A549 treated with Mapracorat at 1 μM for 4 hours (cell line): ENCODE measurements around the gene F8A1. TPM values are rescaled to one million over a fixed set of nuclear protein-coding genes. Genes with fewer than 3 reads are reported as not detected.

Experiments
- total RNA-seq: library from RNA; stranded (reverse); fragments of 200-300 nt; extraction: Qiagen RNA extraction; gene quantifications from 5 replicates; pipeline ENCODE4 v1.2.3, GENCODE V29; 2022

The F8A1 gene
- 60.9 to 97.0 TPM (median 93.1 TPM) in 5 replicates for total RNA-seq

DNA sequence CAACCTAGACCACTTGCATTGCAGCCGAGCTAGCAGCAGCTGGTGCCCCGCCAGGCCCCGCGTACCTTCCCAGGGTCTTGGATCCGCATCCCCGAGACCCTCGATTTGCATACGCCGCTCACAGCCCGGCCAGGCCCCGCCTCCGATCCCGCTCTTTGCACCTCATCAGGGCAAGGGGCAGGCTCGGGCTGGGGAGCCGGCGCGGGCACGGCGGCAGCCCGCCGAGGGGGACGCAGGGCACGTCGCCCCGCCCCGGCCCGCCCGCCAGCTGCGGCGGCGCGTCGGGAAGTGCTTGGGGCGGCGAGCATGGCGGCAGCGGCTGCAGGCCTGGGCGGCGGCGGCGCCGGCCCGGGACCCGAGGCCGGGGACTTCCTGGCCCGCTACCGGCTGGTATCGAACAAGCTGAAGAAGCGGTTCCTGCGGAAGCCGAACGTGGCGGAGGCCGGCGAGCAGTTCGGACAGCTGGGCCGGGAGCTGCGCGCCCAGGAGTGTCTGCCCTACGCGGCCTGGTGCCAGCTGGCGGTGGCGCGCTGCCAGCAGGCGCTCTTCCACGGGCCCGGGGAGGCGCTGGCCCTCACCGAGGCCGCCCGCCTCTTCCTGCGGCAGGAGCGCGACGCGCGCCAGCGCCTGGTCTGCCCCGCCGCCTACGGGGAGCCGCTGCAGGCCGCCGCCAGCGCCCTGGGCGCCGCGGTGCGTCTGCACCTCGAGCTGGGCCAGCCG lies at the start of gene F8A1:
F8A1 (plus strand) TSS at position 287 of the 720 bp plus-strand sequence; CDS start at position 307, 20 bp downstream.

Other genes starting within 250 kb of the F8A1 start
- gene CTAG2, start 232.8 kb upstream of the F8A1 start, total RNA-seq: not detected in 5 replicates
- 0.37 to 1.3 TPM (median 0.67 TPM) in 5 replicates for gene GAB3, start 135.3 kb upstream of the F8A1 start, total RNA-seq
- 148 to 191 TPM (median 154 TPM) in 5 replicates for gene DKC1, start 123.5 kb upstream of the F8A1 start, total RNA-seq
- gene MPP1, start 80.9 kb upstream of the F8A1 start, total RNA-seq: 16.0 to 17.7 TPM (median 16.4 TPM) in 5 replicates
- not detected in 5 replicates for gene SMIM9, start 51.7 kb upstream of the F8A1 start, total RNA-seq
- gene F8, start 136.4 kb downstream of the F8A1 start, total RNA-seq: 3.9 to 4.5 TPM (median 4.1 TPM) in 5 replicates
- 99.7 to 125 TPM (median 123 TPM) in 5 replicates for gene FUNDC2, start 140.5 kb downstream of the F8A1 start, total RNA-seq
- 15.0 to 19.6 TPM (median 17.4 TPM) in 5 replicates for gene CMC4, start 184.8 kb downstream of the F8A1 start, total RNA-seq
- gene MTCP1, start 184.8 kb downstream of the F8A1 start, total RNA-seq: 15.8 to 24.0 TPM (median 18.9 TPM) in 5 replicates
- 23.6 to 28.1 TPM (median 25.5 TPM) in 5 replicates for gene BRCC3, start 185.2 kb downstream of the F8A1 start, total RNA-seq